ENCODE data around the gene TMEFF2.

TMEFF2 gene

DNA sequence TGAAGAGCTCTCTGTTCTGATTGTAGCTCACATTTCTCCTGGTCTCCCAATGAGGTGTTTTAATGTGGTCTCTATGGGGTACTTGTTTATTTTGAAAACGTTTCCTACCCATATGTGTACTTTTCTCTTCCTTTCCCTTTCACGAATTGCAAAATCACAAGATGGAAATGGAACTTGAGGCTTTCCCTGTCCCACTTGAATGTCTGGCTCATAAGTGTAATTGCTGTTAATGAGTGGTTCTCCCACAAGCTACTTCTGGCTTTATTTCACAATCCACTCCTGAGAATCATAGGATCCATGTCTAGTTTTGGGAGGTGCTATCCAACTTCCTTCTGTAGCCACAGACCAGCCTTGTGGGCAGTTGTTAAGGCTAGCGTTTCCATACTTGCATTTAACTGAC, 266.7 kb downstream of the TMEFF2 start:
- Histone ChIP-seq H3K79me2 (ENCODE audit: insufficient read depth, low read length) (no peaks in the 10 kb centered on the region), H3K36me3 (ENCODE audit: low read length) (no peaks in the 10 kb centered on the region), H3K27ac (ENCODE audit: low read depth, low read length) (no peak overlapping the region), H2AFZ (ENCODE audit: low read depth, low read length, severe bottlenecking) (no peak overlapping the region), H3K27me3 (ENCODE audit: low read length) (no peaks in the 10 kb centered on the region), H3K9me3 (ENCODE audit: insufficient read depth, low read length) (no peaks in the 10 kb centered on the region), H3K9me2 (replicated peaks; ENCODE audit: insufficient read depth, low read length) (no peaks in the 10 kb centered on the region), H3K9ac (ENCODE audit: low read length) (no peak overlapping the region), H4K20me1 (ENCODE audit: low read depth, low read length) (no peaks in the 10 kb centered on the region), H3K4me2 (ENCODE audit: low read depth, low read length, poor library complexity, severe bottlenecking) (no peak overlapping the region), H3F3A (ENCODE audit: insufficient read depth) (no peaks in the 10 kb centered on the region), H3K4me3 (ENCODE audit: insufficient read depth, low read length, poor library complexity, severe bottlenecking) (no peak overlapping the region)
- TF ChIP-seq, protein P1, sequence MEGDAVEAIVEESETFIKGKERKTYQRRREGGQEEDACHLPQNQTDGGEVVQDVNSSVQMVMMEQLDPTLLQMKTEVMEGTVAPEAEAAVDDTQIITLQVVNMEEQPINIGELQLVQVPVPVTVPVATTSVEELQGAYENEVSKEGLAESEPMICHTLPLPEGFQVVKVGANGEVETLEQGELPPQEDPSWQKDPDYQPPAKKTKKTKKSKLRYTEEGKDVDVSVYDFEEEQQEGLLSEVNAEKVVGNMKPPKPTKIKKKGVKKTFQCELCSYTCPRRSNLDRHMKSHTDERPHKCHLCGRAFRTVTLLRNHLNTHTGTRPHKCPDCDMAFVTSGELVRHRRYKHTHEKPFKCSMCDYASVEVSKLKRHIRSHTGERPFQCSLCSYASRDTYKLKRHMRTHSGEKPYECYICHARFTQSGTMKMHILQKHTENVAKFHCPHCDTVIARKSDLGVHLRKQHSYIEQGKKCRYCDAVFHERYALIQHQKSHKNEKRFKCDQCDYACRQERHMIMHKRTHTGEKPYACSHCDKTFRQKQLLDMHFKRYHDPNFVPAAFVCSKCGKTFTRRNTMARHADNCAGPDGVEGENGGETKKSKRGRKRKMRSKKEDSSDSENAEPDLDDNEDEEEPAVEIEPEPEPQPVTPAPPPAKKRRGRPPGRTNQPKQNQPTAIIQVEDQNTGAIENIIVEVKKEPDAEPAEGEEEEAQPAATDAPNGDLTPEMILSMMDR (IDR thresholded peaks at IDR 0.05; ENCODE audit: insufficient read depth, low read length, poor library complexity, severe bottlenecking), result no peak
- TF ChIP-seq EZH2phosphoT487 (conservative IDR thresholded peaks at IDR 0.05; ENCODE audit: low read length), result no peak

DNA sequence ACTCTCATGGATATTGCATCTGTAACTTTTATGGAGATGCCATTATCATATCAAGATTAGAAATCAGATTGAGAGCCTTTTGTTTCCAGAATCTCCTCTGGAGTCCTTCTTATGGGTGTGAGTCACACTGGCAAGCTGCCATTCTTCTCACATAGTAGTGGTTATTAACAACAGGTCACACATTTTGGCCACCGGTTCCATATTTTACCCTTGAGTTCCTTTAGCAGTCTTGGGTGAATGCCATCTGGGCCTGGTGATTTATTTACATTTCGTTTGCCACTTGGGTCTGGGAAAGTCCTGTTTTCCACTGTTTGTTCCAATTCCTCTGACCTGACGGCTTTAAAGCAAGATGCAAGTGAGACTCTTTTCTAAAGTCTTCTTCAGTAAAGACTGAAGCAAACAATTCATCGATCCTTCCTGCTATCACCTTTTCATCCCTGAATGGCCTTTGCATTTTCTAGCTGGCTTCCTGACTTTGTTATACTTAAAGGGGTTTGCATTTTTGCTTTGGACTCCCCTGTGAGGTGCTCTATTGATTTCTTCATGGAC, 267.3 kb downstream of the TMEFF2 start:
- Histone ChIP-seq H3K79me2 (ENCODE audit: insufficient read depth, low read length) (no peaks in the 10 kb centered on the region), H3K9me3 (ENCODE audit: insufficient read depth, low read length) (no peaks in the 10 kb centered on the region), H3K4me3 (ENCODE audit: insufficient read depth, low read length, poor library complexity, severe bottlenecking) (no peak overlapping the region), H3K9me2 (replicated peaks; ENCODE audit: insufficient read depth, low read length) (no peaks in the 10 kb centered on the region), H3K27me3 (ENCODE audit: low read length) (no peaks in the 10 kb centered on the region), H3K36me3 (ENCODE audit: low read length) (no peaks in the 10 kb centered on the region), H2AFZ (ENCODE audit: low read depth, low read length, severe bottlenecking) (no peak overlapping the region), H3K27ac (ENCODE audit: low read depth, low read length) (no peak overlapping the region), H4K20me1 (ENCODE audit: low read depth, low read length) (no peaks in the 10 kb centered on the region), H3F3A (ENCODE audit: insufficient read depth) (no peaks in the 10 kb centered on the region), H3K4me2 (ENCODE audit: low read depth, low read length, poor library complexity, severe bottlenecking) (no peak overlapping the region), H3K9ac (ENCODE audit: low read length) (no peak overlapping the region)
- TF ChIP-seq EZH2phosphoT487 (conservative IDR thresholded peaks at IDR 0.05; ENCODE audit: low read length), result no peak
- TF ChIP-seq, protein P1 (IDR thresholded peaks at IDR 0.05; ENCODE audit: insufficient read depth, low read length, poor library complexity, severe bottlenecking), result no peak

DNA sequence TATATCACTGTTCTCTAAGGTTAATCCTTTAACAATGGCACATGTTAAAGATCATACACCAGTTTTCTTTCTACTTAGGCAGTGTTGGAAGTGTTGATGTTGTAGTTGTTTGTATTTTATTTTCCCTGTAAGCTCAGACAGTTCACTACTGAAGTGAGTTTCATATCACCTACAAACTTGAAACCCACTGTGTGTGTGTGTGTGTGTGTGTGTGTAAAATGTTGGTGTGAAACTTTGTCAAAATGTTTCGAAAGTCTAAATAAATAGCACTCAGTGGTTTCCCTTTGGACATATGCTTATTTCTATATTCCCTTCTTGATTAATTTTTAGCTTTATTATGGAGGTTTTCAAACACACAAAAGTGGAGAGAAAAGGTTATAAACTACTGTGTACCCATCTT, 268.1 kb downstream of the TMEFF2 start:
- Histone ChIP-seq H4K20me1 (ENCODE audit: low read depth, low read length) (no peaks in the 10 kb centered on the region), H3K27me3 (ENCODE audit: low read length) (no peaks in the 10 kb centered on the region), H3F3A (ENCODE audit: insufficient read depth) (no peaks in the 10 kb centered on the region), H3K4me2 (ENCODE audit: low read depth, low read length, poor library complexity, severe bottlenecking) (no peak overlapping the region), H3K4me3 (ENCODE audit: insufficient read depth, low read length, poor library complexity, severe bottlenecking) (no peak overlapping the region), H3K9ac (ENCODE audit: low read length) (no peak overlapping the region), H2AFZ (ENCODE audit: low read depth, low read length, severe bottlenecking) (no peak overlapping the region), H3K27ac (ENCODE audit: low read depth, low read length) (no peak overlapping the region), H3K9me3 (ENCODE audit: insufficient read depth, low read length) (no peaks in the 10 kb centered on the region), H3K79me2 (ENCODE audit: insufficient read depth, low read length) (no peaks in the 10 kb centered on the region), H3K36me3 (ENCODE audit: low read length) (no peaks in the 10 kb centered on the region), H3K9me2 (replicated peaks; ENCODE audit: insufficient read depth, low read length) (no peaks in the 10 kb centered on the region)
- TF ChIP-seq, protein P1 (IDR thresholded peaks at IDR 0.05; ENCODE audit: insufficient read depth, low read length, poor library complexity, severe bottlenecking), result no peak
- no peak for TF ChIP-seq EZH2phosphoT487 (conservative IDR thresholded peaks at IDR 0.05; ENCODE audit: low read length)

Measured in SU-DHL-6 (cell line).